ENCODE results near the gene TMEM117.

TMEM117 gene

GRCh38 chr12:43898474-43898873 lies 62.6 kb downstream of the TMEM117 start:
- Histone ChIP-seq H3K79me2 (ENCODE audit: control insufficient read depth, low read length) (no peaks in the 10 kb centered on the region), H3K4me3 (ENCODE audit: low read length) (no peak overlapping the region), H4K20me1 (ENCODE audit: control insufficient read depth, insufficient read depth, low read depth, low read length) (no peaks in the 10 kb centered on the region), H3K4me2 (ENCODE audit: low read length) (no peak overlapping the region), H3K36me3 (ENCODE audit: control insufficient read depth, low read length) (no peaks in the 10 kb centered on the region), H3K27me3 (ENCODE audit: control insufficient read depth, low read length) (no peaks in the 10 kb centered on the region), H3K4me1 (ENCODE audit: control insufficient read depth, low read length) (no peaks in the 10 kb centered on the region), H3K9me3 (ENCODE audit: control insufficient read depth, insufficient read depth, low read length) (no peaks in the 10 kb centered on the region), H3K9me2 (replicated peaks; ENCODE audit: control insufficient read depth, low read length) (no peaks in the 10 kb centered on the region), H3F3A (ENCODE audit: control insufficient read depth, insufficient read depth) (no peaks in the 10 kb centered on the region), H3K27ac (ENCODE audit: low read depth, low read length) (no peak overlapping the region)
- no peak for TF ChIP-seq CTCF (IDR thresholded peaks at IDR 0.05; ENCODE audit: low read depth, low read length, poor library complexity, severe bottlenecking)
- no peak for TF ChIP-seq EZH2phosphoT487 (IDR thresholded peaks at IDR 0.05; ENCODE audit: borderline replicate concordance, low read length)

DNA sequence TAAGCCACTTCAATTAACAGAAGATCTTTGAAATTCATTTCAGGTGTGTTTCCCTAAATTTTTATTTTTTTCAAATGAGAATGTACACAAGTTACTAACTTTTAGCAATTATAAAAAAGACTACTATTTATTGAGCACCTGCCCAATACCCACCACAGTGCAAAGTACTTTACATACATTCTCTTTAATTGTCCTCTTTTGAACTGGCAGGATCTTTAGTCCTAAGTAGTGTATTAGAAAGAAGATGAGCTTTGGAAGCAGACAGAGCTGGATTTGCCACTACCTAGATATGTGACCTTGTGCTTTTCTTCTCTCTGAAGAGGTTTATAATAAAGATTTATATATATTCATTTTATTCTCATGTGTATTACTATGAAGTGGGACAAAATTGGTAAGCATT lies 63.7 kb downstream of the TMEM117 start:
- no peaks in the 10 kb centered on the region for H3K4me1 ChIP-seq (ENCODE audit: control insufficient read depth, low read length)
- H3K4me2 ChIP-seq (ENCODE audit: low read length), result no peak overlapping the region
- no peak for TF ChIP-seq EZH2phosphoT487 (IDR thresholded peaks at IDR 0.05; ENCODE audit: borderline replicate concordance, low read length)
- no peak for TF ChIP-seq CTCF (IDR thresholded peaks at IDR 0.05; ENCODE audit: low read depth, low read length, poor library complexity, severe bottlenecking)
- H3K27me3 ChIP-seq (ENCODE audit: control insufficient read depth, low read length), result no peaks in the 10 kb centered on the region
- no peaks in the 10 kb centered on the region for H3F3A ChIP-seq (ENCODE audit: control insufficient read depth, insufficient read depth)
- H3K4me3 ChIP-seq (ENCODE audit: low read length), result no peak overlapping the region
- no peaks in the 10 kb centered on the region for H3K79me2 ChIP-seq (ENCODE audit: control insufficient read depth, low read length)
- H3K36me3 ChIP-seq (ENCODE audit: control insufficient read depth, low read length), result no peaks in the 10 kb centered on the region
- no peaks in the 10 kb centered on the region for H3K9me3 ChIP-seq (ENCODE audit: control insufficient read depth, insufficient read depth, low read length)
- H3K27ac ChIP-seq (ENCODE audit: low read depth, low read length), result no peak overlapping the region
- H3K9me2 ChIP-seq (replicated peaks; ENCODE audit: control insufficient read depth, low read length), result no peaks in the 10 kb centered on the region
- no peaks in the 10 kb centered on the region for H4K20me1 ChIP-seq (ENCODE audit: control insufficient read depth, insufficient read depth, low read depth, low read length)

DNA sequence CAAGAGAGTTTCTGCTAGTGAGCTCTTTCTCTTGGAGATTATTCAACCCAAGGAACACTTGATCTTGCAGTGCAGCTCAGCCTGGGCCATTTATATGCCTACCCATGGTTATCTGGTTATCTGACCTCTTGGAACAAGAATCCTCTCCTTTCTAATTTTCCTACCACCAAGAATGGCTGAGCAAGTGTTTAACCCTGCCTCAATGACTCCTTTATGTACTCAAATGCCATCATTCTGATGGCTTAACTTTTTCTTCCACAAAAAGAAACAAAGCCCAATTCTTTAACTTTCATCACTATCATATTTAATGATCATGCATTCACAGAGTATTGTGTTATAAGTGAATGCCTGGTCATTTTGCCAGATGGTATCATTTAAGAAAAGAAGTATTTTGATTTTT lies 67.8 kb downstream of the TMEM117 start:
- Histone ChIP-seq H3K4me2 (ENCODE audit: low read length) (no peak overlapping the region), H3K79me2 (ENCODE audit: control insufficient read depth, low read length) (no peaks in the 10 kb centered on the region), H4K20me1 (ENCODE audit: control insufficient read depth, insufficient read depth, low read depth, low read length) (no peaks in the 10 kb centered on the region), H3K27me3 (ENCODE audit: control insufficient read depth, low read length) (no peaks in the 10 kb centered on the region), H3K27ac (ENCODE audit: low read depth, low read length) (no peak overlapping the region), H3K9me3 (ENCODE audit: control insufficient read depth, insufficient read depth, low read length) (no peaks in the 10 kb centered on the region), H3K4me1 (ENCODE audit: control insufficient read depth, low read length) (no peaks in the 10 kb centered on the region), H3K4me3 (ENCODE audit: low read length) (no peak overlapping the region), H3F3A (ENCODE audit: control insufficient read depth, insufficient read depth) (no peaks in the 10 kb centered on the region), H3K36me3 (ENCODE audit: control insufficient read depth, low read length) (no peaks in the 10 kb centered on the region), H3K9me2 (replicated peaks; ENCODE audit: control insufficient read depth, low read length) (no peaks in the 10 kb centered on the region)
- no peak for TF ChIP-seq CTCF (IDR thresholded peaks at IDR 0.05; ENCODE audit: low read depth, low read length, poor library complexity, severe bottlenecking)

DNA sequence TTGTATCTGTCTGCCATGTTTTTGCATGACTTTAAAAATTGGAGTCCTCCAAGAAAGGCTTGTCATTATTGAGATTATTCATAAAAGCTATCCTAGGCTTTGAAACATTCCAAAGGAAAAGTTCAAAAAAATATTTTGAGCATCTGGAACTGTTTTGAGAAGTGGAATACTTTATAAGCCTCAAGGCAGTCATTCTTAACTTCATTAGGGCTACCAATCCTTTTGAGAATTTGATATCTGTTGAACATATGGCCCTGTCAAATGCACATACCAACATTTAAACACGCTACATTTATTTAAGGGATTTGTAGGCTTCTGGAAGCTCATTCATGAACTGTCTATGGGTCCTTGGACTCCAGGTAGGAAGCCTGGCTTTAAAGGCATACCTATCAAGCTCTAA lies 77.0 kb downstream of the TMEM117 start:
- H3K4me1 ChIP-seq (ENCODE audit: control insufficient read depth, low read length), result no peaks in the 10 kb centered on the region
- H3K4me2 ChIP-seq (ENCODE audit: low read length), result no peak overlapping the region
- no peaks in the 10 kb centered on the region for H4K20me1 ChIP-seq (ENCODE audit: control insufficient read depth, insufficient read depth, low read depth, low read length)
- H3F3A ChIP-seq (ENCODE audit: control insufficient read depth, insufficient read depth), result no peaks in the 10 kb centered on the region
- no peak overlapping the region for H3K4me3 ChIP-seq (ENCODE audit: low read length)
- H3K79me2 ChIP-seq (ENCODE audit: control insufficient read depth, low read length), result no peaks in the 10 kb centered on the region
- H3K27me3 ChIP-seq (ENCODE audit: control insufficient read depth, low read length), result no peaks in the 10 kb centered on the region
- TF ChIP-seq CTCF (IDR thresholded peaks at IDR 0.05; ENCODE audit: low read depth, low read length, poor library complexity, severe bottlenecking), result no peak
- TF ChIP-seq EZH2phosphoT487 (IDR thresholded peaks at IDR 0.05; ENCODE audit: borderline replicate concordance, low read length), result no peak
- no peaks in the 10 kb centered on the region for H3K36me3 ChIP-seq (ENCODE audit: control insufficient read depth, low read length)
- H3K9me3 ChIP-seq (ENCODE audit: control insufficient read depth, insufficient read depth, low read length), result no peaks in the 10 kb centered on the region
- H3K9me2 ChIP-seq (replicated peaks; ENCODE audit: control insufficient read depth, low read length), result no peaks in the 10 kb centered on the region
- H3K27ac ChIP-seq (ENCODE audit: low read depth, low read length), result no peak overlapping the region
